ENCODE results near the gene ST7.

DNA sequence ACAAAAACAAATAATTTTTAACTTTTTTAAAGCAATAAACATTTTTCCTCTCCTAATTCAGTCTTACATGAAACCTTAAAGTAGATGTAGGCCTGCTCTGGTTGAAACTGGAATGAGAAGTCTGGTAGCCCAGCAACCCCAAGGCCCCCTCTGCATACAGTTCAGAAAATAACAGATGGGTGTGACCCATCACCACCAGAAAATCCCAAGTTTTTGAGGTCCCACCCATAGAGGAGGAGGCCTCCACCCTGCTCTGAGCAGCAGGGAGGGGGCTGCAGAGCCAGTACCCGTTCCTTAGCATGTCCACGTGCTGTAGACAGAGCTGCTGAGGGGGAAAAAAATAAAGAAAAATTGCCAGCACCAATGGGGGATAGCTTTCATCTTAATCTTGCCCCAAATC lies 246.8 kb downstream of the ST7 start:
- TF ChIP-seq FOSL2 (IDR thresholded peaks at IDR 0.05) (no peak), FOSL2 (CRISPR knock-in tag; IDR thresholded peaks at IDR 0.05) (no peak), CTCF (IDR thresholded peaks at IDR 0.05) (no peak), EP300 (IDR thresholded peaks at IDR 0.05) (no peak), MAFK (IDR thresholded peaks at IDR 0.05; ENCODE audit: partially characterized antibody) (no peak), REST (IDR thresholded peaks at IDR 0.05) (no peak), MAX (IDR thresholded peaks at IDR 0.05) (no peak), EHMT2 (IDR thresholded peaks at IDR 0.05; ENCODE audit: low read depth) (no peak), ESRRA (IDR thresholded peaks at IDR 0.05; ENCODE audit: borderline replicate concordance, low read length) (no peak)
